ENCODE data around the gene EIF4G1.
"Not testable (repeated sequence)": the region's sequence is repeated elsewhere in the genome, so short reads cannot be mapped to it uniquely, and the experiment has no call there.

- TF ChIP-seq CTCF (IDR thresholded peaks at IDR 0.05; ENCODE audit: low read depth, low read length); POLR2A (IDR thresholded peaks at IDR 0.05; ENCODE audit: extremely low read depth, insufficient read length): not testable (repeated sequence)
Observed at GRCh38 chr3:184339451-184340135, 25.2 kb downstream of the EIF4G1 start.
